ENCODE measurements around the gene ELMO3. TPM values are rescaled to one million over a fixed set of nuclear protein-coding genes. Genes with fewer than 3 reads are reported as not detected.
A peak's percentile ranks its signal among the peaks of the same experiment; 100 is the strongest.

Gene ELMO3
- total and polyA plus RNA-seq, 4 donors, result 6.5 to 22.5 (median 15.5) TPM

GRCh38 chr16:67212766-67213165 is 13.8 kb downstream of the ELMO3 start:
- Histone ChIP-seq H3K27ac (ENCODE audit: low read depth in 1 of 2, low read length in 1 of 2) (peak overlapping the region in 1 of 2 donors; percentile 4), H3K4me1 (ENCODE audit: control insufficient read depth in 5 of 5, insufficient read depth in 5 of 5, low read length in 5 of 5) (peaks cover 6 to 26% (median 16%) of the 10 kb centered on the region in 5 donors)
- no peak for ATAC-seq (ENCODE audit: insufficient read depth, low FRiP score)

GRCh38 chr16:67213197-67214019 is 14.5 kb downstream of the ELMO3 start:
- Histone ChIP-seq H3K4me1 (ENCODE audit: control insufficient read depth in 5 of 5, insufficient read depth in 5 of 5, low read length in 5 of 5) (peaks cover 6 to 26% (median 16%) of the 10 kb centered on the region in 5 donors), H3K27ac (ENCODE audit: low read depth in 1 of 2, low read length in 1 of 2) (peak overlapping the region in 1 of 2 donors; percentile 4), H3K36me3 (ENCODE audit: control insufficient read depth in 4 of 4, insufficient read depth in 4 of 4, low read length in 4 of 4) (peaks cover 0 to 1% (median 0%) of the 10 kb centered on the region in 4 donors), H3K9me3 (ENCODE audit: control insufficient read depth in 4 of 4, insufficient read depth in 3 of 4, low read length in 3 of 4) (no peaks in the 10 kb centered on the region), H3K4me3 (no peak overlapping the region), H3K27me3 (ENCODE audit: control insufficient read depth in 3 of 3, insufficient read depth in 3 of 3, low read length in 2 of 3) (no peaks in the 10 kb centered on the region), H3K9ac (ENCODE audit: insufficient read depth in 1 of 2, low read length in 2 of 2) (no peak overlapping the region)
- no peak for TF ChIP-seq CTCF (IDR thresholded peaks at IDR 0.05; ENCODE audit: control extremely low read depth, extremely low read depth)
- WGBS, 2 donors, result 79 to 83% methylated on average over 8 of the region's 8 CpGs
- DNase-seq (no peak), ATAC-seq (ENCODE audit: insufficient read depth, low FRiP score) (no peak)

More at GRCh38 chr16:67212766-67213165, 13.8 kb downstream of the ELMO3 start:
- H3K27me3 ChIP-seq (ENCODE audit: control insufficient read depth in 3 of 3, insufficient read depth in 3 of 3, low read length in 2 of 3), result no peaks in the 10 kb centered on the region
- peaks cover 0 to 1% (median 0%) of the 10 kb centered on the region in 4 donors for H3K36me3 ChIP-seq (ENCODE audit: control insufficient read depth in 4 of 4, insufficient read depth in 4 of 4, low read length in 4 of 4)
- DNase-seq, result no peak
- H3K4me3 ChIP-seq, result no peak overlapping the region
- no peak for TF ChIP-seq CTCF (IDR thresholded peaks at IDR 0.05; ENCODE audit: control extremely low read depth, extremely low read depth)
- H3K9ac ChIP-seq (ENCODE audit: insufficient read depth in 1 of 2, low read length in 2 of 2), result no peak overlapping the region
- H3K9me3 ChIP-seq (ENCODE audit: control insufficient read depth in 4 of 4, insufficient read depth in 3 of 4, low read length in 3 of 4), result no peaks in the 10 kb centered on the region

GRCh38 chr16:67215706-67216105 is 16.8 kb downstream of the ELMO3 start:
- no peaks in the 10 kb centered on the region for H3K9me3 ChIP-seq (ENCODE audit: control insufficient read depth in 4 of 4, insufficient read depth in 3 of 4, low read length in 3 of 4)
- ATAC-seq (ENCODE audit: insufficient read depth, low FRiP score), result no peak
- H3K27me3 ChIP-seq (ENCODE audit: control insufficient read depth in 3 of 3, insufficient read depth in 3 of 3, low read length in 2 of 3), result no peaks in the 10 kb centered on the region
- WGBS, 2 donors, result 67 to 68% methylated on average over 5 of the region's 5 CpGs
- H3K4me1 ChIP-seq (ENCODE audit: control insufficient read depth in 5 of 5, insufficient read depth in 5 of 5, low read length in 5 of 5), result peaks cover 6 to 26% (median 16%) of the 10 kb centered on the region in 5 donors
- no peak overlapping the region for H3K4me3 ChIP-seq
- TF ChIP-seq CTCF (IDR thresholded peaks at IDR 0.05; ENCODE audit: control extremely low read depth, extremely low read depth), result no peak
- H3K9ac ChIP-seq (ENCODE audit: insufficient read depth in 1 of 2, low read length in 2 of 2), result no peak overlapping the region
- H3K36me3 ChIP-seq (ENCODE audit: control insufficient read depth in 4 of 4, insufficient read depth in 4 of 4, low read length in 4 of 4), result peaks cover 0 to 3% (median under 1%) of the 10 kb centered on the region in 4 donors
- peak overlapping the region in 1 of 2 donors; percentile 63 for H3K27ac ChIP-seq (ENCODE audit: low read depth in 1 of 2, low read length in 1 of 2)
- DNase-seq, result no peak

Data from lung (tissue), 12 donors.